CD14-positive monocyte (primary cell): Measurements from ENCODE around the gene DMAC2. TPM values are rescaled to one million over a fixed set of nuclear protein-coding genes. Genes with fewer than 3 reads are reported as not detected.

Experiments used
- DNase-seq, 3 donors: peaks; one replicate each; pipeline ENCODE4 v3.0.0-alpha.2; 2011 to 2022
- H2AFZ ChIP-seq: 2 replicates; pipeline ENCODE4 v1.6.0; 2012; ENCODE audit warnings: mild to moderate bottlenecking, low read depth, low read length, inconsistent platforms; ENCODE audit not compliant: insufficient read depth, poor library complexity, severe bottlenecking
- H3K27ac ChIP-seq, 2 donors: 1 replicate in 1 of 2; 2 replicates in 1 of 2; pipeline ENCODE4 v1.5.1; 2012 to 2013; ENCODE audit warnings: low read length in 2 of 2, control low read depth in 1 of 2, inconsistent platforms in 1 of 2, low read depth in 1 of 2, mild to moderate bottlenecking in 1 of 2
- H3K27me3 ChIP-seq, 2 donors: one replicate each; pipeline versions ENCODE4 v1.6.0 to v1.6.1; 2011 to 2013; ENCODE audit warnings: low read length in 2 of 2; ENCODE audit not compliant: control insufficient read depth in 2 of 2, insufficient read depth in 2 of 2
- H3K36me3 ChIP-seq, 2 donors: replicated peaks in 1 of 2; 1 replicate in 1 of 2; 2 replicates in 1 of 2; pipeline versions ENCODE4 v1.5.1 to v1.6.1; 2012 to 2013; ENCODE audit warnings: low read length in 2 of 2, control low read depth in 1 of 2, inconsistent platforms in 1 of 2, mild to moderate bottlenecking in 1 of 2; ENCODE audit not compliant: insufficient read depth in 2 of 2, control insufficient read depth in 1 of 2
- H3K4me1 ChIP-seq, 2 donors: 1 replicate in 1 of 2; 2 replicates in 1 of 2; pipeline versions ENCODE4 v1.5.1 to v1.6.1; 2012 to 2013; ENCODE audit warnings: low read length in 2 of 2, control low read depth in 1 of 2, inconsistent platforms in 1 of 2, mild to moderate bottlenecking in 1 of 2, moderate library complexity in 1 of 2; ENCODE audit not compliant: insufficient read depth in 2 of 2, control insufficient read depth in 1 of 2
- H3K4me2 ChIP-seq: replicated peaks from 2 replicates; pipeline ENCODE3; 2012; ENCODE audit warnings: low read length, moderate library complexity, mild to moderate bottlenecking; ENCODE audit not compliant: poor library complexity, severe bottlenecking; ENCODE audit errors: extremely low read depth
- H3K4me3 ChIP-seq, 3 experiments: fragments of 200-600 bp in 1 of 3; sonication (generic) in 1 of 3; replicated peaks in 1 of 3; 1 replicate in 2 of 3; 2 replicates in 1 of 3; pipeline ENCODE4 v1.5.1; 2011 to 2013; ENCODE audit warnings: low read length in 3 of 3, mild to moderate bottlenecking in 3 of 3, control low read depth in 2 of 3, low read depth in 2 of 3, inconsistent platforms in 1 of 3, moderate library complexity in 1 of 3
- H3K79me2 ChIP-seq: 2 replicates; pipeline ENCODE4 v1.6.0; 2012; ENCODE audit warnings: mild to moderate bottlenecking, control low read depth, inconsistent platforms, low read length, moderate library complexity; ENCODE audit not compliant: insufficient read depth
- H3K9ac ChIP-seq: 2 replicates; pipeline ENCODE4 v1.6.0; 2017; ENCODE audit warnings: low read length, mild to moderate bottlenecking; ENCODE audit not compliant: insufficient read depth, poor library complexity, severe bottlenecking
- H3K9me3 ChIP-seq, 2 donors: replicated peaks in 1 of 2; 1 replicate in 1 of 2; 2 replicates in 1 of 2; pipeline versions ENCODE4 v1.5.1 to v1.6.1; 2012 to 2013; ENCODE audit warnings: low read length in 2 of 2, control low read depth in 1 of 2; ENCODE audit not compliant: control insufficient read depth in 1 of 2, insufficient read depth in 1 of 2
- H4K20me1 ChIP-seq: 2 replicates; pipeline ENCODE4 v1.6.0; 2012; ENCODE audit warnings: mild to moderate bottlenecking, low read length, control low read depth, moderate library complexity; ENCODE audit not compliant: insufficient read depth
- H3K27ac Mint-ChIP-seq, 7 donors: one replicate each; pipeline ENCODE4 v1.8.0; 2020; ENCODE audit warnings: mild to moderate bottlenecking in 7 of 7, mixed read lengths in 7 of 7, moderate library complexity in 6 of 7, inconsistent platforms in 2 of 7
- H3K27me3 Mint-ChIP-seq, 3 donors: one replicate each; pipeline ENCODE4 v1.8.0; 2021 to 2022; ENCODE audit warnings: low read depth in 3 of 3, mild to moderate bottlenecking in 3 of 3, mixed read lengths in 3 of 3, moderate library complexity in 3 of 3, inconsistent platforms in 1 of 3
- H3K36me3 Mint-ChIP-seq, 2 donors: one replicate each; pipeline ENCODE4 v1.8.0; 2020; ENCODE audit warnings: mixed read lengths in 2 of 2, inconsistent platforms in 1 of 2, mild to moderate bottlenecking in 1 of 2
- H3K4me1 Mint-ChIP-seq: one replicate; pipeline ENCODE4 v1.8.0; 2020; ENCODE audit warnings: mild to moderate bottlenecking, mixed read lengths
- H3K4me3 Mint-ChIP-seq, 2 donors: one replicate each; pipeline ENCODE4 v1.8.0; 2020; ENCODE audit warnings: mild to moderate bottlenecking in 2 of 2, mixed read lengths in 2 of 2, moderate library complexity in 1 of 2
- H3K9me3 Mint-ChIP-seq, 7 donors: one replicate each; pipeline ENCODE4 v1.8.0; 2020 to 2022; ENCODE audit warnings: mixed read lengths in 7 of 7, mild to moderate bottlenecking in 6 of 7, moderate library complexity in 6 of 7, inconsistent platforms in 2 of 7
- CTCF ChIP-seq: fragments of 200-600 bp; IDR thresholded peaks from one replicate; pipeline ENCODE4 v1.8.0; 2022; ENCODE audit warnings: antibody characterized with exemption, mild to moderate bottlenecking
- WGBS: methylation state at CpG from one replicate; pipeline ENCODE4 v1.1.5; 2013; ENCODE audit warnings: missing lambda C conversion rate; ENCODE audit not compliant: insufficient coverage; 5-methylcytosine and 5-hydroxymethylcytosine counted together
- intact Hi-C, 2 donors: fragments of 100-400 bp; cut with micrococcal nuclease; formaldehyde crosslinking; loops; one replicate each; pipeline versions ENCODE4 v1.15.0 to v1.15.1; 2023
- polyA plus RNA-seq, 3 donors: library from polyadenylated mRNA; depleted of rRNA in 1 of 3; unstranded in 2 of 3; stranded (reverse) in 1 of 3; fragments of 300-500 nt in 2 of 3; fragments of >200 nt in 1 of 3; fragmentation: Illumina TruSeq in 2 of 3; gene quantifications; 1 replicate in 2 of 3; 2 replicates in 1 of 3; pipeline ENCODE4 v1.2.3, GENCODE V29; 2012 to 2021

Gene DMAC2
- polyA plus RNA-seq, 3 donors, result 33.2 to 48.0 (median 43.8) TPM

GRCh38 chr19:41420101-41420880 is 19.4 kb downstream of the DMAC2 start:
- H2AFZ ChIP-seq, result no peak overlapping the region
- H3K79me2 ChIP-seq, result peaks cover 36% of the 10 kb centered on the region
- H3K36me3 ChIP-seq, result peaks cover 60 to 70% of the 10 kb centered on the region in 2 donors
- peaks cover 59 to 91% of the 10 kb centered on the region in 2 donors for H3K36me3 Mint-ChIP-seq
- peak overlapping the region; percentile 56 for H3K4me2 ChIP-seq
- peaks cover 0 to 1% (median 0%) of the 10 kb centered on the region in 3 donors for H3K27me3 Mint-ChIP-seq
- H3K27ac Mint-ChIP-seq, result peak overlapping the region; percentile 87 to 97 (median 96)
- H3K4me3 ChIP-seq, result peak overlapping the region in 1 of 3 experiments; percentile 29
- peaks cover 68% of the 10 kb centered on the region for H3K4me1 Mint-ChIP-seq
- peaks cover 0 to 5% (median 0%) of the 10 kb centered on the region in 7 donors for H3K9me3 Mint-ChIP-seq
- DNase-seq, result peak; percentile 81 to 88 (median 87)
- H3K4me3 Mint-ChIP-seq, result peak overlapping the region in 1 of 2 donors; percentile 69
- H4K20me1 ChIP-seq, result peaks cover 19% of the 10 kb centered on the region
- intact Hi-C loops, result loop anchor here in 1 of 2 donors (10.0 kb wide), 1 partner anchor 45 kb away; the partner anchor contains the start of gene TMEM91
- H3K27ac ChIP-seq, result peak overlapping the region; percentile 86 to 96
- WGBS, result 3% methylated on average over 6 of the region's 8 CpGs
- H3K9ac ChIP-seq, result peak overlapping the region; percentile 41
- TF ChIP-seq CTCF, result no peak
- H3K27me3 ChIP-seq, result no peaks in the 10 kb centered on the region
- H3K4me1 ChIP-seq, result peaks cover 62 to 78% of the 10 kb centered on the region in 2 donors
- no peaks in the 10 kb centered on the region for H3K9me3 ChIP-seq

- peaks cover 39 to 70% of the 10 kb centered on the region in 2 donors for H3K4me1 ChIP-seq
- no peak for TF ChIP-seq CTCF
- H3K79me2 ChIP-seq, result peaks cover under 1% of the 10 kb centered on the region
- no peak overlapping the region for H2AFZ ChIP-seq
- no peak overlapping the region for H3K27ac ChIP-seq
- H4K20me1 ChIP-seq, result no peaks in the 10 kb centered on the region
- Mint-ChIP-seq H3K36me3 (peaks cover 65 to 88% of the 10 kb centered on the region in 2 donors), H3K4me1 (peaks cover 61% of the 10 kb centered on the region), H3K9me3 (peaks cover 0 to 5% (median 0%) of the 10 kb centered on the region in 7 donors), H3K4me3 (no peak overlapping the region), H3K27me3 (no peaks in the 10 kb centered on the region), H3K27ac (peak overlapping the region in 2 of 7 donors; percentile 26 to 50)
- H3K27me3 ChIP-seq, result no peaks in the 10 kb centered on the region
- H3K9me3 ChIP-seq, result no peaks in the 10 kb centered on the region
- no peak overlapping the region for H3K4me2 ChIP-seq
- intact Hi-C loops, result no loop called here
- no peak for DNase-seq
- WGBS, result 54% methylated on average over 5 of the region's 12 CpGs
- H3K36me3 ChIP-seq, result peaks cover 57 to 73% of the 10 kb centered on the region in 2 donors
- no peak overlapping the region for H3K9ac ChIP-seq
- H3K4me3 ChIP-seq, result no peak overlapping the region
Measured at GRCh38 chr19:41416194-41416674, 23.5 kb downstream of the DMAC2 start.
